WTC11 (cell line): ENCODE results near the gene OR4X1. TPM values are rescaled to one million over a fixed set of nuclear protein-coding genes. Genes with fewer than 3 reads are reported as not detected.
"Not testable (repeated sequence)": the region's sequence is repeated elsewhere in the genome, so short reads cannot be mapped to it uniquely, and the experiment has no call there.

Experiments
- ATAC-seq: fragments of 200-7000 bp; cut with Tn5 transposase; 2 replicates; pipeline ENCODE4 v1.10.0; 2021; ENCODE audit warnings: mild to moderate bottlenecking, moderate library complexity
- CTCF ChIA-PET: fragments of 300-600 bp; sonication (Branson Sonifier 250); formaldehyde crosslinking; loops from one replicate; lab custom pipeline; 2021; ENCODE audit warnings: antibody characterized with exemption; lab: Charles Lee
- POLR2A ChIA-PET: fragments of 350-600 bp; sonication (Branson Sonifier 250); formaldehyde crosslinking; loops from one replicate; lab custom pipeline; 2021; ENCODE audit warnings: antibody characterized with exemption; lab: Charles Lee
- DNase-seq: peaks from one replicate; pipeline ENCODE4 v3.0.0; 2021; ENCODE audit warnings: low spot score
- H3K27ac Mint-ChIP-seq: 2 replicates; pipeline ENCODE4 v1.8.0; 2021; ENCODE audit warnings: mixed read lengths
- H3K27me3 Mint-ChIP-seq: 2 replicates; pipeline ENCODE4 v1.8.0; 2021; ENCODE audit warnings: low read depth, mild to moderate bottlenecking, moderate library complexity, mixed read lengths
- H3K36me3 Mint-ChIP-seq: 2 replicates; pipeline ENCODE4 v1.8.0; 2021; ENCODE audit warnings: mixed read lengths
- H3K4me1 Mint-ChIP-seq: 2 replicates; pipeline ENCODE4 v1.8.0; 2022; ENCODE audit warnings: mixed read lengths
- H3K4me3 Mint-ChIP-seq: 2 replicates; pipeline ENCODE4 v1.8.0; 2021; ENCODE audit warnings: mild to moderate bottlenecking, moderate library complexity, mixed read lengths
- H3K9me3 Mint-ChIP-seq: 2 replicates; pipeline ENCODE4 v1.8.0; 2021; ENCODE audit warnings: mixed read lengths
- CTCF ChIP-seq: fragments of 200-600 bp; IDR thresholded peaks from 2 replicates; pipeline ENCODE4 v1.8.0; 2022; ENCODE audit warnings: antibody characterized with exemption
- MLX ChIP-seq: sonication (generic); formaldehyde crosslinking; IDR thresholded peaks from 2 replicates; pipeline ENCODE4 v1.8.1; 2023; ENCODE audit warnings: mild to moderate bottlenecking, missing genetic modification reagents, moderate library complexity
- ZNF512 ChIP-seq: sonication (generic); formaldehyde crosslinking; IDR thresholded peaks from 2 replicates; pipeline ENCODE4 v1.8.1; 2022; ENCODE audit warnings: missing genetic modification reagents, borderline replicate concordance
- total RNA-seq: library from RNA; stranded (reverse); gene quantifications from 3 replicates; pipeline ENCODE4 v1.2.3, GENCODE V29; 2021

The OR4X1 gene
- total RNA-seq, 1 experiment from 2014 or later: not detected

GRCh38 chr11:48307760-48308386 is 44.2 kb downstream of the OR4X1 start:
- no peaks in the 10 kb centered on the region for H3K4me1 Mint-ChIP-seq
- ATAC-seq (0 out of 2 replicates have a peak, but pooled peaks have one; percentile 41), DNase-seq (peak; percentile 62)
- H3K36me3 Mint-ChIP-seq: peaks cover 65% of the 10 kb centered on the region
- no peak overlapping the region for H3K27ac Mint-ChIP-seq
- peaks cover 86% of the 10 kb centered on the region for H3K9me3 Mint-ChIP-seq
- POLR2A ChIA-PET: no interaction called here
- no peak overlapping the region for H3K4me3 Mint-ChIP-seq
- peaks cover 10% of the 10 kb centered on the region; the same call in 1 of the 2 replicates for H3K27me3 Mint-ChIP-seq
- TF ChIP-seq MLX (CRISPR knock-in tag) (no peak), CTCF (peak; percentile 67), ZNF512 (CRISPR knock-in tag) (no peak)
- CTCF ChIA-PET: no interaction called here

- DNase-seq, ATAC-seq, H3K4me3 Mint-ChIP-seq, CTCF ChIA-PET, H3K27ac Mint-ChIP-seq, H3K4me1 Mint-ChIP-seq, POLR2A ChIA-PET: not testable (repeated sequence)
- Mint-ChIP-seq H3K27me3 (peaks cover 14% of the 10 kb centered on the region), H3K36me3 (peaks cover 58% of the 10 kb centered on the region), H3K9me3 (peaks cover 84% of the 10 kb centered on the region)
Observed at GRCh38 chr11:48313590-48313989, 49.9 kb downstream of the OR4X1 start.

Other genes with a start within 250 kb of the OR4X1 start
- gene OR4B1, start 47.1 kb upstream of the OR4X1 start, total RNA-seq: not detected in 3 replicates
- gene OR4X2, start 18.8 kb upstream of the OR4X1 start, total RNA-seq: not detected in 3 replicates
- not detected in 3 replicates for gene OR4S1, start 42.4 kb downstream of the OR4X1 start, total RNA-seq
- not detected in 3 replicates for gene OR4C3, start 61.1 kb downstream of the OR4X1 start, total RNA-seq
- not detected in 3 replicates for gene OR4C5, start 102.6 kb downstream of the OR4X1 start, total RNA-seq
- gene OR4A47, start 224.9 kb downstream of the OR4X1 start, total RNA-seq: not detected in 3 replicates